ENCODE results near the gene DUOX1.

The DUOX1 gene

DNA sequence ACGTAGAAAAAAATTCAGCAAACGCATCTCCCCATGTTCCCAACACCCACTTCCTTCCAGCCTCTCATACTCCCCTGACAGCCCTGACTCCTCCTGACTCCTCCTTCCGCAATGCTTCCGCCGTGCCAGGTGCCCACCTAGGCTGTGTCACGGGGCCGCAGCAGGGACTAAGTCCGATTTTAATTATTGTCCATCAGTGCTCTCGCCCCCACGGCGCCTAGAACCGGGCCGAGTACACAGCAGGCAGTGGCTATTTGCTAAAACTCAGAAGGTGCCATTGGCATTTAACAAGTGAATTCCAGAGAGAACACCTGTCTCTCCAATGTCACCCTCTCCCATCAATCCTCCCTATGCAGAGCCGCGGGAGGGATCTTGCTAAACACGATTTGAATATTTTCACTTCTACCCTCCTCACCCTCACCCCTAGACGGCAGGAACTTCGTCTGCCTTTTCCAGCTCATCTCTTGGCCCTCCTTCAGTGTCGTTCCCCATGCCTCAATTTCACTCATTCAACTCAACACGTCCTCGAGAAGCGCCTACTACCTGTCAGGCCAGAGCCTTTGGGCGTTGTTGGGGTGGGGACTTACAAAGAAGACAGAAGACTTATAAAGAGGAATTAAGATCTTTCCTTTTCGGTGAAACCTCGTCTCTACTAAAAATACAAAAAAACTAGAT is 69.5 kb downstream of the DUOX1 start:
- peak overlapping the region; percentile 88 for H3K27ac ChIP-seq (ENCODE audit: low read length)
- peak overlapping the region; percentile 96 for H3K4me2 ChIP-seq (ENCODE audit: low read length)
- no peaks in the 10 kb centered on the region for H4K20me1 ChIP-seq (ENCODE audit: insufficient read depth, low read length)
- peaks cover 28% of the 10 kb centered on the region for H3K4me1 ChIP-seq (ENCODE audit: low read length)
- no peaks in the 10 kb centered on the region for H3K36me3 ChIP-seq (replicated peaks; ENCODE audit: low read depth, low read length)
- H3K9me3 ChIP-seq (ENCODE audit: insufficient read depth, low read length), result no peaks in the 10 kb centered on the region
- H3K27me3 ChIP-seq (ENCODE audit: low read depth, low read length), result no peaks in the 10 kb centered on the region
- TF ChIP-seq EZH2phosphoT487 (IDR thresholded peaks at IDR 0.05; ENCODE audit: low read depth), result no peak
- TF ChIP-seq, protein P1, sequence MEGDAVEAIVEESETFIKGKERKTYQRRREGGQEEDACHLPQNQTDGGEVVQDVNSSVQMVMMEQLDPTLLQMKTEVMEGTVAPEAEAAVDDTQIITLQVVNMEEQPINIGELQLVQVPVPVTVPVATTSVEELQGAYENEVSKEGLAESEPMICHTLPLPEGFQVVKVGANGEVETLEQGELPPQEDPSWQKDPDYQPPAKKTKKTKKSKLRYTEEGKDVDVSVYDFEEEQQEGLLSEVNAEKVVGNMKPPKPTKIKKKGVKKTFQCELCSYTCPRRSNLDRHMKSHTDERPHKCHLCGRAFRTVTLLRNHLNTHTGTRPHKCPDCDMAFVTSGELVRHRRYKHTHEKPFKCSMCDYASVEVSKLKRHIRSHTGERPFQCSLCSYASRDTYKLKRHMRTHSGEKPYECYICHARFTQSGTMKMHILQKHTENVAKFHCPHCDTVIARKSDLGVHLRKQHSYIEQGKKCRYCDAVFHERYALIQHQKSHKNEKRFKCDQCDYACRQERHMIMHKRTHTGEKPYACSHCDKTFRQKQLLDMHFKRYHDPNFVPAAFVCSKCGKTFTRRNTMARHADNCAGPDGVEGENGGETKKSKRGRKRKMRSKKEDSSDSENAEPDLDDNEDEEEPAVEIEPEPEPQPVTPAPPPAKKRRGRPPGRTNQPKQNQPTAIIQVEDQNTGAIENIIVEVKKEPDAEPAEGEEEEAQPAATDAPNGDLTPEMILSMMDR (IDR thresholded peaks at IDR 0.05; ENCODE audit: low read depth, low read length), result no peak
- H3K79me2 ChIP-seq (ENCODE audit: low read length), result no peaks in the 10 kb centered on the region
- H3K4me3 ChIP-seq (ENCODE audit: low read length), result peak overlapping the region; percentile 99
- peak overlapping the region; percentile 91 for H3K9ac ChIP-seq (ENCODE audit: low read length)
- H2AFZ ChIP-seq (ENCODE audit: low read depth, low read length), result peak overlapping the region; percentile 87

- peak overlapping the region; percentile 93 for H2AFZ ChIP-seq (ENCODE audit: low read depth, low read length)
- H3K4me1 ChIP-seq (ENCODE audit: low read length), result peaks cover 31% of the 10 kb centered on the region
- peak overlapping the region; percentile 96 for H3K4me2 ChIP-seq (ENCODE audit: low read length)
- TF ChIP-seq EZH2phosphoT487 (IDR thresholded peaks at IDR 0.05; ENCODE audit: low read depth), result no peak
- TF ChIP-seq, protein P1 (IDR thresholded peaks at IDR 0.05; ENCODE audit: low read depth, low read length), result no peak
- no peaks in the 10 kb centered on the region for H3K79me2 ChIP-seq (ENCODE audit: low read length)
- H3K9me3 ChIP-seq (ENCODE audit: insufficient read depth, low read length), result no peaks in the 10 kb centered on the region
- H4K20me1 ChIP-seq (ENCODE audit: insufficient read depth, low read length), result no peaks in the 10 kb centered on the region
- peak overlapping the region; percentile 88 for H3K27ac ChIP-seq (ENCODE audit: low read length)
- no peaks in the 10 kb centered on the region for H3K27me3 ChIP-seq (ENCODE audit: low read depth, low read length)
- peak overlapping the region; percentile 97 for H3K9ac ChIP-seq (ENCODE audit: low read length)
- H3K36me3 ChIP-seq (replicated peaks; ENCODE audit: low read depth, low read length), result no peaks in the 10 kb centered on the region
- H3K4me3 ChIP-seq (ENCODE audit: low read length), result peak overlapping the region; percentile 99
These were observed 70.4 kb downstream of the DUOX1 start for GRCh38 chr15:45200001-45200798.

DNA sequence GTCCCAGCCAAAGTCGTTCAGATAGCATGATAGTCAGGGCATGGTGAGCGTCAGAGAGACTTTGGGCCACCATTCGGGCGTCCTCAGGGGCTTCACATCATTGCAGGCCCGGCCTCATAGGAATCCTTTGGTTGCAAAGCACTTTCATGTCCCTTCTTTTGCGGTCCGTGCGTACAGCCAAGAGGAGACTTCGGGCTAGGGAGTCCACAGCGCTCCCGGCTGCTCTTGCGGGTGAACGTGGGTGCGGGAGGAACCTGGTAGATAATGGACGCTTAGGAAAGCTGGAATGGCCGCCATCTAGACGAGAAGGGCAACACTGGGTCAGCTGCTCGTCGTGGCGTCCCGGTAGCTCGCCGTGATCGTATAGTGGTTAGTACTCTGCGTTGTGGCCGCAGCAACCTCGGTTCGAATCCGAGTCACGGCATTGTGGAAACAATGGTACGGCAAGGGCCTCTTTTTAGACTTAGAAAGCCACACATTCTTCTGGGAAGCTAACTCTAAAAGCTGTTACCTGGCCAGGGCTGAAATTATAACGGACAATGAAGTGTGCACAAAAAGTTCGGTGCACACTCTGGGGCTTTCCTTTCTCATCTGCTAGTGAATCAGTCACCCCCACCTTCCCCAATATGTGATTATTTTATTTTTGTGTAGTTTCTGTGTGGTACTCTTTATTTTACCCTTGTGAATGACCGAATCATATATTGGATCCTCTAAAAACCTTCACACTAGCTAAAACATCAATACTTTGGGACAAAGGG is 71.2 kb downstream of the DUOX1 start:
- Histone ChIP-seq H3K4me3 (ENCODE audit: low read length) (peak overlapping the region; percentile 99), H3K27ac (ENCODE audit: low read length) (peak overlapping the region; percentile 88), H3K36me3 (replicated peaks; ENCODE audit: low read depth, low read length) (no peaks in the 10 kb centered on the region), H3K9ac (ENCODE audit: low read length) (peak overlapping the region; percentile 97), H3K79me2 (ENCODE audit: low read length) (no peaks in the 10 kb centered on the region), H3K4me2 (ENCODE audit: low read length) (peak overlapping the region; percentile 96), H4K20me1 (ENCODE audit: insufficient read depth, low read length) (no peaks in the 10 kb centered on the region), H3K4me1 (ENCODE audit: low read length) (peaks cover 31% of the 10 kb centered on the region), H3K27me3 (ENCODE audit: low read depth, low read length) (no peaks in the 10 kb centered on the region), H2AFZ (ENCODE audit: low read depth, low read length) (peak overlapping the region; percentile 93), H3K9me3 (ENCODE audit: insufficient read depth, low read length) (no peaks in the 10 kb centered on the region)
- TF ChIP-seq, protein P1 (IDR thresholded peaks at IDR 0.05; ENCODE audit: low read depth, low read length), result no peak
- no peak for TF ChIP-seq EZH2phosphoT487 (IDR thresholded peaks at IDR 0.05; ENCODE audit: low read depth)

DNA sequence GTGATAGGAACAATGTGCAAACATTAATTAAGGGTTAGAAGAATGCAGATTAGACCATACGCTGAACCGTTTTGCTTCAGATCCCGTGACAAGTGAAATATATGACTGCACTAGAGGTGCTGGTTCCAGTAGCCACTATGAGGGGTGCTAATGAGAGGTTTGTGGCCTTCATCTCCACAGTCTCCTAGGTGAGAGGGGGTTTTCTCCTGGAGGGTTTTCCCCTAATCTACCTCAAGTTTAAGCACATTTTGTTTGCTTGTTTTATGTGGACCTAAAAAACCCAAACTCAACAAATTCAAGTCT is 71.7 kb downstream of the DUOX1 start:
- Histone ChIP-seq H3K4me1 (ENCODE audit: low read length) (peaks cover 31% of the 10 kb centered on the region), H3K79me2 (ENCODE audit: low read length) (no peaks in the 10 kb centered on the region), H4K20me1 (ENCODE audit: insufficient read depth, low read length) (no peaks in the 10 kb centered on the region), H3K4me2 (ENCODE audit: low read length) (peak overlapping the region; percentile 96), H3K27ac (ENCODE audit: low read length) (peak overlapping the region; percentile 88), H3K9ac (ENCODE audit: low read length) (peak overlapping the region; percentile 97), H3K4me3 (ENCODE audit: low read length) (peak overlapping the region; percentile 99), H3K36me3 (replicated peaks; ENCODE audit: low read depth, low read length) (no peaks in the 10 kb centered on the region), H3K9me3 (ENCODE audit: insufficient read depth, low read length) (no peaks in the 10 kb centered on the region), H3K27me3 (ENCODE audit: low read depth, low read length) (no peaks in the 10 kb centered on the region), H2AFZ (ENCODE audit: low read depth, low read length) (peak overlapping the region; percentile 18; the same call in 1 of the 2 replicates)
- TF ChIP-seq, protein P1 (IDR thresholded peaks at IDR 0.05; ENCODE audit: low read depth, low read length), result no peak
- no peak for TF ChIP-seq EZH2phosphoT487 (IDR thresholded peaks at IDR 0.05; ENCODE audit: low read depth)
